H1 (cell line): ENCODE results near the gene LRRC72. TPM values are rescaled to one million over a fixed set of nuclear protein-coding genes. Genes with fewer than 3 reads are reported as not detected.

Experiments used
- CTCF ChIA-PET: fragments of 300-600 bp; sonication (Branson Sonifier 250); formaldehyde crosslinking; loops from one replicate; lab custom pipeline; 2021; ENCODE audit not compliant: partially characterized antibody; lab: Charles Lee
- POLR2A ChIA-PET: fragments of 300-600 bp; sonication (Branson Sonifier 250); formaldehyde crosslinking; loops from one replicate; lab custom pipeline; 2021; ENCODE audit warnings: inconsistent platforms; ENCODE audit not compliant: partially characterized antibody; lab: Charles Lee
- DNase-seq, 2 experiments: peaks; one replicate each; pipeline versions ENCODE4 v3.0.0 to v3.0.0-alpha.2; 2010 to 2022; ENCODE audit warnings: low spot score in 2 of 2, low read depth in 1 of 2, mixed read lengths in 1 of 2
- FAIRE-seq: peaks from 2 replicates; lab custom pipeline; 2011; peaks lifted over from hg19 to GRCh38; lab: Jason Lieb, UNC
- H2AFZ ChIP-seq: 2 replicates; pipeline ENCODE4 v1.8.1; 2012; ENCODE audit warnings: low read length, inconsistent platforms
- H2AK5ac ChIP-seq: 2 replicates; pipeline ENCODE4 v1.6.1; 2013; ENCODE audit warnings: low read depth, low read length
- H2BK120ac ChIP-seq: replicated peaks from 2 replicates; pipeline ENCODE3; 2013; ENCODE audit warnings: low read depth, low read length, inconsistent platforms
- H2BK12ac ChIP-seq: 2 replicates; pipeline ENCODE4 v1.6.1; 2013; ENCODE audit warnings: low read depth, low read length
- H2BK15ac ChIP-seq: 2 replicates; pipeline ENCODE4 v1.6.1; 2013; ENCODE audit warnings: low read length
- H2BK20ac ChIP-seq: 2 replicates; pipeline ENCODE4 v1.6.1; 2013; ENCODE audit warnings: low read length
- H2BK5ac ChIP-seq: 2 replicates; pipeline ENCODE4 v1.6.1; 2013; ENCODE audit warnings: low read depth, low read length
- H3K14ac ChIP-seq: 2 replicates; pipeline ENCODE4 v1.6.1; 2013; ENCODE audit warnings: inconsistent platforms; ENCODE audit not compliant: insufficient read length
- H3K18ac ChIP-seq: 2 replicates; pipeline ENCODE4 v1.6.1; 2013; ENCODE audit warnings: low read length; ENCODE audit errors: extremely low read depth
- H3K23ac ChIP-seq: 2 replicates; pipeline ENCODE4 v1.6.1; 2013; ENCODE audit warnings: inconsistent platforms; ENCODE audit not compliant: insufficient read length
- H3K23me2 ChIP-seq: 2 replicates; pipeline ENCODE4 v1.6.1; 2013; ENCODE audit warnings: low read depth, low read length
- H3K27ac ChIP-seq: 2 replicates; pipeline ENCODE4 v1.6.1; 2011; ENCODE audit warnings: low read depth, low read length, inconsistent platforms
- H3K27me3 ChIP-seq, 4 experiments: replicated peaks in 1 of 4; 1 replicate in 1 of 4; 2 replicates in 3 of 4; pipeline versions ENCODE4 v1.6.1 to v1.8.1; 2011 to 2013; ENCODE audit warnings: low read length in 3 of 4, mild to moderate bottlenecking in 3 of 4, inconsistent platforms in 2 of 4, mixed read lengths in 2 of 4, moderate library complexity in 1 of 4; ENCODE audit not compliant: control insufficient read depth in 3 of 4, insufficient read depth in 3 of 4; ENCODE audit errors: extremely low read depth in 1 of 4
- H3K36me3 ChIP-seq, 4 experiments: 2 replicates each; pipeline versions ENCODE4 v1.6.1 to v1.8.1; 2011 to 2013; ENCODE audit warnings: mild to moderate bottlenecking in 4 of 4, low read length in 3 of 4, moderate library complexity in 2 of 4, control low read depth in 1 of 4, inconsistent platforms in 1 of 4; ENCODE audit not compliant: insufficient read depth in 4 of 4, control insufficient read depth in 2 of 4
- H3K4ac ChIP-seq: replicated peaks from 2 replicates; pipeline ENCODE3; 2013; ENCODE audit warnings: low read length, low read depth, mixed read lengths, inconsistent platforms; ENCODE audit not compliant: insufficient read length
- H3K4me1 ChIP-seq, 4 experiments: replicated peaks in 1 of 4; 1 replicate in 1 of 4; 2 replicates in 3 of 4; pipeline versions ENCODE4 v1.6.1 to v1.8.1; 2011 to 2013; ENCODE audit warnings: low read length in 3 of 4, inconsistent platforms in 2 of 4, mixed read lengths in 1 of 4; ENCODE audit not compliant: insufficient read depth in 4 of 4, control insufficient read depth in 3 of 4
- H3K4me2 ChIP-seq, 2 experiments: 2 replicates each; pipeline versions ENCODE4 v1.6.1 to v1.8.1; 2011 to 2013; ENCODE audit warnings: low read depth in 2 of 2, low read length in 2 of 2, control low read depth in 1 of 2, inconsistent platforms in 1 of 2, mild to moderate bottlenecking in 1 of 2; ENCODE audit not compliant: insufficient read depth in 1 of 2
- H3K4me3 ChIP-seq, 4 experiments: fragments of 200-600, 300-600 bp in 1 of 4; sonication (generic), shearing (Covaris generic), sonication (Bioruptor Twin) in 1 of 4; 2 replicates each; pipeline versions ENCODE4 v1.5.1 to v1.8.1; 2011 to 2016; ENCODE audit warnings: low read length in 4 of 4, low read depth in 3 of 4, control low read depth in 2 of 4, inconsistent platforms in 2 of 4, mild to moderate bottlenecking in 2 of 4, mixed read lengths in 1 of 4, moderate library complexity in 1 of 4; ENCODE audit not compliant: insufficient read depth in 2 of 4; ENCODE audit errors: extremely low read depth in 1 of 4
- H3K56ac ChIP-seq: replicated peaks from 2 replicates; pipeline ENCODE3; 2013; ENCODE audit warnings: low read depth, mild to moderate bottlenecking, mixed read lengths, low read length, inconsistent platforms; ENCODE audit not compliant: insufficient read length
- H3K79me1 ChIP-seq: 2 replicates; pipeline ENCODE4 v1.6.1; 2013; ENCODE audit warnings: low read depth, low read length, control low read depth
- H3K79me2 ChIP-seq, 2 experiments: 2 replicates each; pipeline versions ENCODE4 v1.6.1 to v1.8.1; 2012 to 2013; ENCODE audit warnings: low read length in 2 of 2, mild to moderate bottlenecking in 2 of 2, inconsistent platforms in 1 of 2; ENCODE audit not compliant: insufficient read depth in 2 of 2, control insufficient read depth in 1 of 2
- H3K9ac ChIP-seq, 4 experiments: replicated peaks in 1 of 4; 1 replicate in 1 of 4; 2 replicates in 3 of 4; pipeline versions ENCODE4 v1.6.1 to v1.8.1; 2011 to 2013; ENCODE audit warnings: low read depth in 3 of 4, low read length in 3 of 4, control low read depth in 2 of 4, mild to moderate bottlenecking in 2 of 4, moderate library complexity in 2 of 4, inconsistent platforms in 1 of 4; ENCODE audit errors: extremely low read depth in 1 of 4
- H3K9me3 ChIP-seq, 2 experiments: 2 replicates each; pipeline versions ENCODE4 v1.6.1 to v1.8.1; 2012 to 2013; ENCODE audit warnings: mild to moderate bottlenecking in 2 of 2, moderate library complexity in 2 of 2, control low read depth in 1 of 2, inconsistent platforms in 1 of 2, low read depth in 1 of 2, low read length in 1 of 2, mixed read lengths in 1 of 2; ENCODE audit not compliant: insufficient read depth in 2 of 2
- H4K20me1 ChIP-seq, 2 experiments: replicated peaks in 1 of 2; 2 replicates each; pipeline versions ENCODE3 to v1.8.1; 2011 to 2013; ENCODE audit warnings: inconsistent platforms in 2 of 2, low read length in 2 of 2, mild to moderate bottlenecking in 1 of 2; ENCODE audit not compliant: insufficient read depth in 2 of 2, control insufficient read depth in 1 of 2
- H4K5ac ChIP-seq: 2 replicates; pipeline ENCODE4 v1.6.1; 2013; ENCODE audit warnings: low read length, low read depth, mixed read lengths, inconsistent platforms; ENCODE audit not compliant: insufficient read length
- H4K8ac ChIP-seq: 2 replicates; pipeline ENCODE4 v1.8.0; 2013; ENCODE audit warnings: mild to moderate bottlenecking, moderate library complexity, low read length, inconsistent platforms; ENCODE audit not compliant: insufficient read depth; ENCODE audit errors: extremely low read depth
- H4K91ac ChIP-seq: replicated peaks from 2 replicates; pipeline ENCODE3; 2013; ENCODE audit warnings: low read length, mixed read lengths, inconsistent platforms; ENCODE audit not compliant: insufficient read length
- CTBP2 ChIP-seq: IDR thresholded peaks from 2 replicates; pipeline ENCODE4 v1.7.0; 2011; ENCODE audit warnings: borderline replicate concordance, mild to moderate bottlenecking, moderate library complexity, mixed read lengths, low read length; ENCODE audit not compliant: insufficient read depth, insufficient read length
- EGR1 ChIP-seq: IDR thresholded peaks from 2 replicates; pipeline ENCODE4 v1.6.1; 2011; ENCODE audit warnings: low read depth, low read length, borderline replicate concordance
- GTF2F1 ChIP-seq: IDR thresholded peaks from 2 replicates; pipeline ENCODE4 v1.6.1; 2012; ENCODE audit warnings: low read depth, low read length, improper control_type of control experiment, borderline replicate concordance
- HDAC6 ChIP-seq: IDR thresholded peaks from one replicate; pipeline ENCODE4 v1.7.1; 2012; ENCODE audit warnings: low read depth, mild to moderate bottlenecking, inconsistent platforms, low read length, moderate library complexity
- NRF1 ChIP-seq: IDR thresholded peaks from 2 replicates; pipeline ENCODE4 v1.6.1; 2011; ENCODE audit warnings: mild to moderate bottlenecking, low read depth, low read length, improper control_type of control experiment
- RBBP5 ChIP-seq: IDR thresholded peaks from 2 replicates; pipeline ENCODE4 v1.7.1; 2012; ENCODE audit warnings: low read depth, mild to moderate bottlenecking, inconsistent platforms, low read length, moderate library complexity, borderline replicate concordance
- SP2 ChIP-seq: IDR thresholded peaks from 2 replicates; pipeline ENCODE4 v1.6.1; 2012; ENCODE audit warnings: mild to moderate bottlenecking, low read length, inconsistent platforms
- TAF1 ChIP-seq: IDR thresholded peaks from 2 replicates; pipeline ENCODE4 v1.6.1; 2011; ENCODE audit warnings: mild to moderate bottlenecking, low read depth, low read length
- TAF7 ChIP-seq: optimal IDR thresholded peaks from 2 replicates; pipeline ENCODE3; 2011; ENCODE audit warnings: low read depth, mild to moderate bottlenecking, inconsistent platforms, low read length, moderate library complexity, borderline replicate concordance
- WGBS, 2 experiments: shearing (Covaris generic) in 1 of 2; methylation state at CpG; one replicate each; pipeline versions ENCODE4 v1.1.6 to v1.1.7; 2013 to 2015; ENCODE audit warnings: low lambda C conversion rate in 2 of 2, mixed read lengths in 2 of 2, inconsistent platforms in 1 of 2, low coverage in 1 of 2, missing lambda C conversion rate in 1 of 2; ENCODE audit not compliant: insufficient replicate concordance in 2 of 2, insufficient coverage in 1 of 2, insufficient read length in 1 of 2; ENCODE audit errors: extremely low coverage in 1 of 2, missing lambda C conversion rate in 1 of 2; 5-methylcytosine and 5-hydroxymethylcytosine counted together
- polyA plus RNA-seq, 7 experiments: library from polyadenylated mRNA; depleted of rRNA in 3 of 7; stranded (reverse) in 5 of 7; unstranded in 2 of 7; fragments of >200 nt in 5 of 7; fragments of 200-250 nt in 2 of 7; gene quantifications; 1 replicate in 5 of 7; 2 replicates in 1 of 7; 4 replicates in 1 of 7; pipeline versions ENCODE4 v1.2.1 to v1.2.3, GENCODE V29; 2011 to 2013; ENCODE audit warnings: missing spikeins in 2 of 7, mixed read lengths in 2 of 7
- total RNA-seq: library from RNA; stranded (reverse); fragmentation: NEBNext Ultra II Directional; extraction: Animal tissue kit (Norgen Biotek cat#: 25700); gene quantifications from 2 replicates; pipeline ENCODE4 v1.2.1, GENCODE V29; 2021

Gene LRRC72
- total and polyA plus RNA-seq, 2 of the 8 experiments (the other 6 are each of a cell fraction or from before 2014, with no cell fraction given): not detected

DNA sequence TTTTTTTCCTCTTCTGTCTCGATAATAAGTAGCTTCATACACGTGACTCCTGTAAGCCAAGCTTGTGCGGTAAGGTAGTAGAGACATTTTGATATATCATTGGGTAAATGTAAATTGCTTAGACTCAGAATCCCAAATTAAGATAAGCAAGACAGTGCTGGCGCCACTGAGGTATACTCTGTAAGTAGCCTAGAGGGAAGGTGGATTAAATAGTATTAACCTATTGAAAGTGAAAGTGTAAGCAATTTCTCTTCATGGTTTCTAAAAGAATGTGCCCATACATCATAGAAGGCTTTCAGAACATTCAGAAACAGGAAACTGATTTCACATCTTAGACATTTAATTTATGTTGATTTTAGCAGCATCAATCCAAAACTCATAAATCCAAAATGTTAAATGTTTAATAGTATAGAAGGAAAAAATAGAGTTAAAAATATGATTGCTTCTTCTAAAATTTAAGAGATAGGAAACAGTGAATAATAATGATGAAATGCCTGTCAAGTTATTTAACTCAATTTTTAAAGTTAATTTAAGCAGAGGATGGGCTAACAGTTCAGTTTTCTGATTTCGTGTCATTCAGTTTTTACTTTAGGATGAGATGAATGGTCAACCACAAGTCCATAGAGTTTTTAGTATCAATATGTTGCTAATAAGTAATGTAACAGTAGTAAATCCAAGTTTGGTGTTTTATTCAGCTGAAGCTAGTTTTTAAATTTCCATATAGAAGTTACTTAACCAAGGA lies 36.8 kb downstream of the LRRC72 start:
- ChIA-PET POLR2A (no interaction called here), CTCF (interaction anchor here (0.7 to 3.3 kb wide), 11 partner anchors 10 to 1546 kb away, joined by 3 to 27 read pairs (median 5); partner anchors contain the start of gene CRPPA)

More for the DNA sequence above, 36.8 kb downstream of the LRRC72 start:
- Histone ChIP-seq H4K5ac (no peak overlapping the region), H3K23ac (no peak overlapping the region), H3K79me2 (no peaks in the 10 kb centered on the region), H2BK120ac (no peak overlapping the region), H2BK5ac (no peak overlapping the region), H2BK20ac (no peak overlapping the region), H3K27ac (no peak overlapping the region), H4K20me1 (no peaks in the 10 kb centered on the region), H3K56ac (no peak overlapping the region), H4K91ac (no peak overlapping the region), H3K23me2 (no peaks in the 10 kb centered on the region), H3K18ac (no peak overlapping the region), H3K4me2 (no peak overlapping the region), H2AFZ (no peak overlapping the region), H4K8ac (no peak overlapping the region), H3K4me3 (no peak overlapping the region), H3K9ac (no peak overlapping the region), H2BK12ac (no peak overlapping the region), H3K36me3 (no peaks in the 10 kb centered on the region), H3K4ac (no peak overlapping the region), H2AK5ac (no peak overlapping the region), H3K9me3 (no peaks in the 10 kb centered on the region), H2BK15ac (no peak overlapping the region), H3K4me1 (no peaks in the 10 kb centered on the region), H3K27me3 (no peaks in the 10 kb centered on the region), H3K14ac (no peak overlapping the region), H3K79me1 (no peaks in the 10 kb centered on the region)
- no peak for FAIRE-seq
- no peak for DNase-seq
- TF ChIP-seq CTBP2 (no peak), RBBP5 (no peak), SP2 (no peak), TAF7 (no peak), TAF1 (no peak), NRF1 (no peak), GTF2F1 (no peak), HDAC6 (no peak), EGR1 (no peak)
- WGBS, 2 experiments: 93% methylated on average over 5 of the region's 5 CpGs; no CpG with 5 or more reads in 1 of the 2 experiments
